Measurements from ENCODE around the gene AATK. TPM values are rescaled to one million over a fixed set of nuclear protein-coding genes. Genes with fewer than 3 reads are reported as not detected.

The AATK gene
- total RNA-seq, 1 donor from 2014 or later = 7.7 TPM

GRCh38 chr17:81171941-81172340 lies 5.9 kb upstream of the AATK start:
- no peak overlapping the region for H3K27ac Mint-ChIP-seq (ENCODE audit: unreplicated experiment)
- H3K36me3 Mint-ChIP-seq (ENCODE audit: low read depth, unreplicated experiment) = no peaks in the 10 kb centered on the region
- no peaks in the 10 kb centered on the region for H3K4me1 Mint-ChIP-seq (ENCODE audit: unreplicated experiment)
- TF ChIP-seq, protein P1, sequence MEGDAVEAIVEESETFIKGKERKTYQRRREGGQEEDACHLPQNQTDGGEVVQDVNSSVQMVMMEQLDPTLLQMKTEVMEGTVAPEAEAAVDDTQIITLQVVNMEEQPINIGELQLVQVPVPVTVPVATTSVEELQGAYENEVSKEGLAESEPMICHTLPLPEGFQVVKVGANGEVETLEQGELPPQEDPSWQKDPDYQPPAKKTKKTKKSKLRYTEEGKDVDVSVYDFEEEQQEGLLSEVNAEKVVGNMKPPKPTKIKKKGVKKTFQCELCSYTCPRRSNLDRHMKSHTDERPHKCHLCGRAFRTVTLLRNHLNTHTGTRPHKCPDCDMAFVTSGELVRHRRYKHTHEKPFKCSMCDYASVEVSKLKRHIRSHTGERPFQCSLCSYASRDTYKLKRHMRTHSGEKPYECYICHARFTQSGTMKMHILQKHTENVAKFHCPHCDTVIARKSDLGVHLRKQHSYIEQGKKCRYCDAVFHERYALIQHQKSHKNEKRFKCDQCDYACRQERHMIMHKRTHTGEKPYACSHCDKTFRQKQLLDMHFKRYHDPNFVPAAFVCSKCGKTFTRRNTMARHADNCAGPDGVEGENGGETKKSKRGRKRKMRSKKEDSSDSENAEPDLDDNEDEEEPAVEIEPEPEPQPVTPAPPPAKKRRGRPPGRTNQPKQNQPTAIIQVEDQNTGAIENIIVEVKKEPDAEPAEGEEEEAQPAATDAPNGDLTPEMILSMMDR (IDR thresholded peaks at IDR 0.05; ENCODE audit: unreplicated experiment) = no peak
- peaks cover 14% of the 10 kb centered on the region for H3K27me3 Mint-ChIP-seq (ENCODE audit: unreplicated experiment)
- no peak for DNase-seq (ENCODE audit: low spot score)
- H3K9me3 Mint-ChIP-seq (ENCODE audit: unreplicated experiment) = no peaks in the 10 kb centered on the region
- no peak overlapping the region for H3K4me3 Mint-ChIP-seq (ENCODE audit: unreplicated experiment)

- no peak overlapping the region for H3K27ac Mint-ChIP-seq (ENCODE audit: unreplicated experiment)
- H3K4me3 Mint-ChIP-seq (ENCODE audit: unreplicated experiment) = no peak overlapping the region
- peaks cover 14% of the 10 kb centered on the region for H3K27me3 Mint-ChIP-seq (ENCODE audit: unreplicated experiment)
- no peaks in the 10 kb centered on the region for H3K4me1 Mint-ChIP-seq (ENCODE audit: unreplicated experiment)
- TF ChIP-seq, protein P1 (IDR thresholded peaks at IDR 0.05; ENCODE audit: unreplicated experiment) = no peak
- DNase-seq (ENCODE audit: low spot score) = no peak
- H3K9me3 Mint-ChIP-seq (ENCODE audit: unreplicated experiment) = no peaks in the 10 kb centered on the region
- no peaks in the 10 kb centered on the region for H3K36me3 Mint-ChIP-seq (ENCODE audit: low read depth, unreplicated experiment)
These were observed 4.9 kb upstream of the AATK start for GRCh38 chr17:81170727-81171494.

GRCh38 chr17:81169870-81170309 lies 3.9 kb upstream of the AATK start:
- Mint-ChIP-seq H3K9me3 (ENCODE audit: unreplicated experiment) (no peaks in the 10 kb centered on the region), H3K4me1 (ENCODE audit: unreplicated experiment) (no peaks in the 10 kb centered on the region), H3K4me3 (ENCODE audit: unreplicated experiment) (no peak overlapping the region), H3K27me3 (ENCODE audit: unreplicated experiment) (peaks cover 14% of the 10 kb centered on the region), H3K36me3 (ENCODE audit: low read depth, unreplicated experiment) (no peaks in the 10 kb centered on the region), H3K27ac (ENCODE audit: unreplicated experiment) (no peak overlapping the region)
- TF ChIP-seq, protein P1 (IDR thresholded peaks at IDR 0.05; ENCODE audit: unreplicated experiment) = no peak
- no peak for DNase-seq (ENCODE audit: low spot score)

DNA sequence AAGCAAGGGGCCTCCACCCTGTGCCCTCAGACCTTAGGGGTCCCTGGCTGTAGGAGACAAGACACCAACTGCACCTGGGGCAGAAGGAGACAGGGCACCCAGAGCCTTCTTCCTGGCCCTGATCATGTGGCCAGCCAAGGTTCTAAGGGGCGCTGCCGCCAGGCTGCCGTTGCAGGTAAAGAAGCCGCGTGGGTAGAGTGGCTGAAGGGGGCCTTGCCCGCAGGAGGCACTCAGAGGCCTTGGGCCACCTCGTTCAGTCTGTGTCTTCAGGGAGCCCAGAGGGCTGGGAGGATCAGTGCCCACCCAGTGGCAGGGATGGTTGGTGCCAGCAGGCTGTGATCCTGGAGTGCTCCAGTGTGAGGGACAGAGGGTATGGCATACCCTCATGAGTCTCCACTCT lies 1.6 kb upstream of the AATK start:
- Mint-ChIP-seq H3K9me3 (ENCODE audit: unreplicated experiment) (no peaks in the 10 kb centered on the region), H3K27me3 (ENCODE audit: unreplicated experiment) (peaks cover 9% of the 10 kb centered on the region), H3K4me1 (ENCODE audit: unreplicated experiment) (no peaks in the 10 kb centered on the region), H3K36me3 (ENCODE audit: low read depth, unreplicated experiment) (no peaks in the 10 kb centered on the region), H3K4me3 (ENCODE audit: unreplicated experiment) (no peak overlapping the region), H3K27ac (ENCODE audit: unreplicated experiment) (no peak overlapping the region)
- no peak for DNase-seq (ENCODE audit: low spot score)
- TF ChIP-seq, protein P1 (IDR thresholded peaks at IDR 0.05; ENCODE audit: unreplicated experiment) = no peak

DNA sequence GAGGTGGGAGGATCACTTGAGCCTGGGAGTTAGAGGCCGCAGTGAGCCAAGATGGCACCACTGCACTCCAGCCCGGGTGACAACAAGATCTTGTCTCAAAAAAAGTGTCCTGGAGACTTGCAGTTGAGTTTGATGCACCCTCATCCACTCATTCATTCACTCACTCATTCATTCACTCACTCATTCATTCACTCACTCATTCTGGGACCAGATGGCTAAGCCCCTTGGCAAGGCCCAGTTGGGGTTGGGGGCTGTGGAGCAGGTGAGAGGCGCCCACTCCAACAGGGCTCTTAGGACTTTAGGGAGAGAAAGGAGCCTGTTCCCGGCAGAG lies 1.1 kb upstream of the AATK start:
- no peak overlapping the region for H3K4me3 Mint-ChIP-seq (ENCODE audit: unreplicated experiment)
- H3K27ac Mint-ChIP-seq (ENCODE audit: unreplicated experiment) = no peak overlapping the region

More for the DNA sequence above, 1.1 kb upstream of the AATK start:
- Mint-ChIP-seq H3K36me3 (ENCODE audit: low read depth, unreplicated experiment) (no peaks in the 10 kb centered on the region), H3K27me3 (ENCODE audit: unreplicated experiment) (peaks cover 9% of the 10 kb centered on the region), H3K9me3 (ENCODE audit: unreplicated experiment) (no peaks in the 10 kb centered on the region), H3K4me1 (ENCODE audit: unreplicated experiment) (no peaks in the 10 kb centered on the region)
- TF ChIP-seq, protein P1 (IDR thresholded peaks at IDR 0.05; ENCODE audit: unreplicated experiment) = no peak
- DNase-seq (ENCODE audit: low spot score) = no peak
